ENCODE data around the gene RALB. TPM values are rescaled to one million over a fixed set of nuclear protein-coding genes. Genes with fewer than 3 reads are reported as not detected.

RALB gene
- total and polyA plus RNA-seq, 2 of the 8 experiments (the other 6 are each of a cell fraction or from before 2014, with no cell fraction given) = 12.0 to 16.6 TPM

DNA sequence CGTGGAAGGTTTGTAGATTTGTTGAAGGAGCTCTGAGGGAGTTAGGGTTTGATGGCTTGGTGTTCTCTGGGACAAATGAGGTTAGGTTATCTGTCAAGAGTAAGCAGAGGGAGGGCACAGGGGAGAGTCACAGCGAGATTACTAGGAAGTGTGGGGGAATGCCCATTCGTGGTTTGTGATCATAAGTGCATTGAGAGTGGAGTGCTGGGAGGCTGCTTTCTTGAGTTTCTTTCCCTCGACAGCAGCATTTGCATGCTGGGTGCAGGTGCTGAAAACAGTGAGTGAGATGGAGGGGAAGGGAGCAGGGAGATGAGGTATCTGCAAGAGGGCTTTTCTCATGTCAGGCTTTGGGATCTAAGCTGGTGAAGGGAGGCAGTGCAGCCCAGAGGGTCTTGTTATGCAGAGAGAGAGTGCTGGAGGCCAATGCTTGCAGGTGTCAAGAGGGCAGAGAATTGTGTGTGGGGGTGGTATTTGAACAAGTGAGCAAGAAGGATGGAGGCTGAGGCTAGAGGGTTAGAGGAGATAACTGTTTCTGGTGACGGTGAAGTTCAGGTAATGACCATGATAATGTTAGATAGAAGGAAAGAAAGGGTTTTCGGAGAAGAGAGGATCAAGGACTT is 8.8 kb downstream of the RALB start (continued):
- TF ChIP-seq YY1 (IDR thresholded peaks at IDR 0.05; ENCODE audit: low read depth, low read length) (no peak), RBBP5 (IDR thresholded peaks at IDR 0.05; ENCODE audit: borderline replicate concordance, low read depth, low read length) (no peak), TBP (IDR thresholded peaks at IDR 0.05; ENCODE audit: low read depth, low read length) (no peak)
